8988T (cell line): ENCODE results near the gene TMC8.
"Not testable (repeated sequence)": the region's sequence is repeated elsewhere in the genome, so short reads cannot be mapped to it uniquely, and the experiment has no call there.

ENCODE experiments used
- DNase-seq: peaks from one replicate; pipeline ENCODE4 v3.0.0; 2011

The TMC8 gene, protein sequence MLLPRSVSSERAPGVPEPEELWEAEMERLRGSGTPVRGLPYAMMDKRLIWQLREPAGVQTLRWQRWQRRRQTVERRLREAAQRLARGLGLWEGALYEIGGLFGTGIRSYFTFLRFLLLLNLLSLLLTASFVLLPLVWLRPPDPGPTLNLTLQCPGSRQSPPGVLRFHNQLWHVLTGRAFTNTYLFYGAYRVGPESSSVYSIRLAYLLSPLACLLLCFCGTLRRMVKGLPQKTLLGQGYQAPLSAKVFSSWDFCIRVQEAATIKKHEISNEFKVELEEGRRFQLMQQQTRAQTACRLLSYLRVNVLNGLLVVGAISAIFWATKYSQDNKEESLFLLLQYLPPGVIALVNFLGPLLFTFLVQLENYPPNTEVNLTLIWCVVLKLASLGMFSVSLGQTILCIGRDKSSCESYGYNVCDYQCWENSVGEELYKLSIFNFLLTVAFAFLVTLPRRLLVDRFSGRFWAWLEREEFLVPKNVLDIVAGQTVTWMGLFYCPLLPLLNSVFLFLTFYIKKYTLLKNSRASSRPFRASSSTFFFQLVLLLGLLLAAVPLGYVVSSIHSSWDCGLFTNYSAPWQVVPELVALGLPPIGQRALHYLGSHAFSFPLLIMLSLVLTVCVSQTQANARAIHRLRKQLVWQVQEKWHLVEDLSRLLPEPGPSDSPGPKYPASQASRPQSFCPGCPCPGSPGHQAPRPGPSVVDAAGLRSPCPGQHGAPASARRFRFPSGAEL

DNA sequence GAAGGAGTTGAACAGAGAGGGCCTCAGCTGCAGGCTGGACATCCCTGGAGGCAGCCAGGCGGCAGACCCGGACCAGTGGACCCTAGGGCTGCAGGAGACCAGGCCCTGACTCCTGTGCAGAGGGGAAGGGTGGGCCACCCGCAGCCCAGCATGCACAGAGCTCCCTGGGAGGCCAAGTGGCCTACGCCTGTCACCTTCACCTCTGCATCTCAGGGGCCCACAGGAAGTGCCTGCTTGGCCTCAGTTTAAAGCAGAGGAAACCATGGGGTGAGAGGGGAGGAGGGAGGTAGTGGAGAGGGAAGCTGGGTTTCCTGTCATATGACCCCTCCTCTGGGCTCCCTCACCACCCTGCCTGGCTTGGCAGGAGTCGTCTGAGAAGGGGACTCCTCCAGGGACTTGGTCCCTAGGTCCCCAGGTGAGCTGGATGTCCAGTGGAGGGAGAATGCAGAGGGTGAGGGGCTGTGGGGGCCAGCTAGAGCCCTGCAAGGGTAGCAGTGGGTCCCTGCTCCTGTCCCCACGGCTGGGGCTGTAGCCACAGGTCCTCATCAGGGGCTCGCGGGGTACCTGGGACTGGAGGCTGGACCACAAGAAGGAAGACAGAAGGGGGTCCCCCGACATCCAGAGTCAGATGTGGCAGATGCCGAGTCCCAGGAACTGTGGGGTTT, at the start of gene TMC8:
TSS of gene TMC8 (plus strand) at position 335 of the 665 bp plus-strand sequence. CDS start 818 bp downstream, outside the sequence.
- no peak for DNase-seq

DNA sequence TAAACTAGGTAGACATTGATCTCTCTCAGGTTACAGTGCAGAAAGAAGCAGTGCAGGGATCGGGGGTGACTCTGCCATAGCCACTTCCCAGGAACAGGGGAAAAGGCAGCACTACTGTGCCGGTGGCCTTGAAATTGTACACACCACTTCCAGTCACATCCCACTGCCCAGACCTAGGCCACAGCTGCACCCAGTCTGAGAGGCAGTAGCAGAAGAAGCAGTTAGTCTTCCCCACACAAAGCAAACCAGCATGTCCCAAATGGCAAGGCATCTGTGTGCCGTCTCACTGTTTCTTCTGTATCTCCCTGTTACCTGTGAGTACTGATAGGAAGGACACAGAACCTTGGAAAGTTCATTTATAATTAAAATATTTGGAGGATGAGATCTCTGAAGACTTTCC, 49.0 kb upstream of the TMC8 start:
- no peak for DNase-seq

DNA sequence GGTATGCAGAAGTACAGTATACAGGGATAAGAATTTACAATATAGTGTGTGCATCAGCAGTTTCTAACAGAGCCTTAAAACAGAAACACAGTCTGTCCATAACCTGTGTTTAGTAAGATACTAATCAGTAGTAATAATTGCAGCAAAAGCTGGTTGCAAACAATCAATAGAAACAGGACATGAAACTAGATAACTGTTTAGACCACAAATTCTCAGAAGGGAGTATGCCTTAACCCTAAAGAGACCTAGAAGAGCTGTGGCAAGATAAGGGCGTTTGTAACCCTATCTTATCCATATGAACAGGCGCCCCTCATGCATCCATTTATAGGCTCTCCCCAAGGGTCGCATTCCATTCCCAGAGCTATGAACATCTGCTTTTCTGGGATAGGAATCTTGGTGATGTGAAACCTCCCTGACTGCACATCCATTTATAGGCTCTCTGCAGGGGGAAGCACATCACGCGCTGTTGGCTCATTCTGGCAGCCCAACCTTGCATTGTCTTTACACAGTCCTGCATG, 48.2 kb upstream of the TMC8 start:
- DNase-seq, result not testable (repeated sequence)

DNA sequence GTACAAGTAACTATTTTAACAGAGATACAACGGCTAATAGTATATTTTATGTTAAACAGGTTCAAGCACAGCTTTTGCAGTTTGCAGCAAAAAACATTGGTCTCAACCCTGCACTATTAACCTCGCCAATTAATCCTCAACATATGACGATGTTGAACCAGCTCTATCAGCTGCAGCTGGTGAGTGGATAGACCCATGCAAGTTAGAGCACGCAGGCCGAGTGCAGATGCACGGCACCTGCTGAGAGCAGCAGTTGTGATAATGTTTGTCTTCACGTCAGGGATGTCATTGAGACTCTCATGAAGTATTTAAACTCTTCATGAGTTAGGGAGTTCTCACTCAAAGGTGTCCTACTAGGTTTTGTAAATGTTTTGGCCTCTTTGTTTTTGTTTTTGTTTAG, 47.6 kb upstream of the TMC8 start:
- DNase-seq, result no peak

DNA sequence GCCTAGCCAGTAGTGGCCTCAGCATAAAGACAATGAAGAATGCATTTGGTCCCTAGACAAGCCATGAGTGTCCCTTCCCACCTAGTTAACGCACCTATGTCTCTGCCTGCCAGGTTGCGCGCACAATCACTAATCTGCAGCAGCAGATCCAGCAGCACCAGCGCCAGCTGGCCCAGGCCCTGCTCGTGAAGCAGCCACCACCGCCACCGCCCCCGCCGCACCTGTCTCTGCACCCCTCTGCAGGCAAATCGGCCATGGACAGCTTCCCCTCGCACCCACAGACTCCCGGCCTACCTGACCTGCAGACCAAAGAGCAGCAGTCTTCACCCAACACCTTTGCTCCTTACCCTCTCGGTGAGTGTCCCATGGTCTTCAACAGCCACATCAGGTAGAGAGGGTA, 43.8 kb upstream of the TMC8 start:
- no peak for DNase-seq

DNA sequence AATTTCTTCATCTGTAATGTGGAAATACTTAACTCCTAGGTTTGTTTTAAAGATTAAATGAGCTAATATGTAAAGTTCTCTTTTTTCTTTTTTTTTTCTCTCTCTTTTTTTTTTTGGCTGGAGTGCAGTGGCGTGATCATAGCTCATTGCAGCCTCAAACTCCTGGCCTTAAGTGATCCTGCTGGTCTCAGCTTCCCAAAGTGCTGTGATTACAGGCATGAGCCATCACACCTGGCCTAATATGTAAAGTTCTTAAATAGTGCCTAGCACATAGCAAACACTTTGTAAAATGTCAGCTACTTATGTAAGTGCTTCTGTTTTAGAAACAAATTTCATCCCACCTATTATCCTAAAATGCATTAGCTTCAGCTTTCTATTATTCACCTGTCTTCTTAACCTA, 42.0 kb upstream of the TMC8 start:
- DNase-seq, result no peak

DNA sequence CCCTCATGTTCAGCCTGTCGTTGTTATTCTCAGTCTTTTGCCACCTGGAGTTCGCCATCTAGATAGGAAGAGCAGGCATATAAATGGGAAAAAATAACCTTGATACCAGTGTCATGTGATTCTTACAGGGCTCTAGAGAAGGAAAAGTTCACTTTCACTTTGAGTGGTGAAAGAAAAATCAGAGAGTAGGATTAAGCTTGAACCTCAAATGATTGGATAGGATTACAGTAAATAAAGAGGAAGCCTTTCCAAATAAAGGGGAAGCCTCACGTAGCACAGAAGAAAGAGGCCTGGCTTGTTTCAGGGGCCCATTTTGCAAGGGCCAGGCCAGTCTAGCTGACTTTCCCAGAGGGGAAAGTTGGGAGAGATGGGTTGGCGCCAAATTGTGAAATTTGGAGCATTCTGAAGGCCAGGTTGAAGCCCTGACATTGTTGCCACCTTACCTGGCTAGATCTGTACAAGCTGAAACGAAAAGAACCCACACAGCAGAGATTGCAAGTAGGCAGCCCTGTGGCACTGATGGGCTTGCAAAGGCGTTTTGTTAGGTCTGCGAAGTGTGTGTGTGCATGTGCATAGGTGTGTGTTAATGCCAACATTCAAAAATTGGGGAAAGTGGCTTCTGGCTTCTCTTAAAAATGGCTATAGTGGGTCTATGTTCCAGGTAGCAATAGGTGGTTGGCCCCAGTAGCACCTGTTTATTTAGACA, 40.8 kb upstream of the TMC8 start:
- DNase-seq, result no peak

DNA sequence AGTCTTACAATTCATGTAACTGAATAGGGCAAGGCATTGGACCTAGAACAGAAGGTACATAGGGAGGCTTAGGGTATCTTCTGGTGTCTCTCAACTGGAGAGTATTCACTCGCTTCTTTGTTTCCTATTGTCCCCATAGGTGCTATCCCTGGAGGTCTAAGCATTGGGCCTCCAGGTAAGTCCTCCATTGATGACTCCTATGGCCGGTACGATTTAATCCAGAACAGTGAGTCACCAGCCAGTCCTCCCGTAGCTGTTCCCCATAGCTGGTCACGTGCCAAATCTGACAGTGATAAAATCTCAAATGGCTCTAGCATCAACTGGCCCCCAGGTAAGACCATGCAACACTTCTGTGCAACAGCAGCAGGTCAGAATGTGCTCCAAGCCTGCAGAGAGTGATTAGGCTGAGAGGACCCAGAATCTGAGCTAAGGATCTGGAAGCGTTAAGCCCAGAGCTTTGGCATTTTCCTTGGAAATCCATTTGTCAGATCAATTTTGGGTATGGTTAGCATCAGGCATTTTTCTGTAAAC, 37.7 kb upstream of the TMC8 start:
- DNase-seq, result no peak

DNA sequence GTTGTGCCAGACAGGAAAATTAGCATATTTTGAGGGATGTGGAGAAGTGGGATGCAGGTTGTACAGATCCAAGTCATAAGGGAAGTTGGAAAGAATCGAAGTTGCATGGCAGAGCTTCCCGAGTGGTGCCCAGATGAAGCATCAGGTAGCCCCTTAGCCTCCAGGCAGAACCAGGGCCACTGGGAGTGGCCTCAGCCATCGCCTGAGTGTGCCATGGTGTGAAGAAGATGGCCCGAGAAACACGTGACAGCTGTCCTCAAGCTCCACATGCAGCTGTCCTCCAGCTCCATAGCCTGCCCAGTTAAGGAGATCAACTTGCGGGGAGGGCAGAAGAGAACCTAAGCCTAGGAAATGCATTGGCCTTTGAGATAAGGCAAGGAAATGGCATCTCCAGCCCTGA, 35.5 kb upstream of the TMC8 start:
- no peak for DNase-seq

DNA sequence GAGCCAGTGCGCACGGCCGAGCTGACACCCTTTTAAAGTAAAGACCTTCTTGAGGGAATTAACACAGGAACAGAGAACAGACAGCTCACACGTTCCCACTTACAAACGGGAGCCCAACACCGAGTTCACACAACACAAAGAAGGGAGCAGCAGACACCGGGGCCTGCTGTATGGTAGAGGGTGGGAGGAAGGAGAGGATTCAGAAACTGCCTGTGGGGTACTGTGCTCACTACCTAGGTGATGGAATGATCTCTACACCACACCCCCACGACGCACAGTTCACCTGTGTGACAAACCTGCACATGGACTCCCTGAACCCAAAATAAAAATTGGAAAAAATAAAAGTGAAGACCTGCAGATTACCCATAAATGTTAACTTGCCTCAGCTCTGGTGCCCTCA, 34.5 kb upstream of the TMC8 start:
- DNase-seq, result no peak

DNA sequence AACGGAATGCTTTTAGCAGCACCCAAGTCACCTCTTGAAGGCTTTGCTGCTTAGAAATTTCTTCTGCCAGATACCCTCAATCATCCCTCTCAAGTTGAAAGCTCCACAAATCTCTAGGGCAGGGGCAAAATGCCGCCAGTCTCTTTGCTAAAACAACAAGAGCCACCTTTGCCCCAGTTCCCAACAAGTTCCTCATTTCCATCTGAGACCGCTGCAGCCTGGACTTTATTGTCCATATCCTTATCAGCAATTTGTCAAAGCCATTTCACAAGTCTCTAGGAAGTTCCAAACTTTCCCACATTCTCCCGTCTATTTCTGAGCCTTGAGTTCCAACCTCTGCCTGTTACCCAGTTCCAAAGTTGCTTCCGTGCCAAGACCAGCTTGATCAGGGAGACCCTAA, 29.5 kb upstream of the TMC8 start:
- DNase-seq, result no peak

DNA sequence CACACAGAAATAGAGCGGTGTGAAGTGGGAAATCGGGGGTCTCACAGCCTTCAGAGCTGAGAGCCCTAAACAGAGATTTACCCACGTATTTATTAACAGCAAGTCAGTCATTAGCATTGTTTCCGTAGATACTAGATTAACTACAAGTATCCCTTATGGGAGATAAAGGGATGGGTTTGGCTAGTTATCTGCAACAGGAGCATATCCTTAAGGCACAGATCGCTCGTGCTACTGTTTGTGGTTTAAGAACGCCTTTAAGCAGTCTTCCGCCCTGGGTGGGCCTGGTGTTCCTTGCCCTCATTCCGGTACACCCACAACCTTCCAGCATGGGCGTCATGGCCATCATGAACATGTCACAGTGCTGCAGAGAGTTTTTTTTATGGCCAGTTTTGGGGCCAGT, 29.0 kb upstream of the TMC8 start:
- no peak for DNase-seq

DNA sequence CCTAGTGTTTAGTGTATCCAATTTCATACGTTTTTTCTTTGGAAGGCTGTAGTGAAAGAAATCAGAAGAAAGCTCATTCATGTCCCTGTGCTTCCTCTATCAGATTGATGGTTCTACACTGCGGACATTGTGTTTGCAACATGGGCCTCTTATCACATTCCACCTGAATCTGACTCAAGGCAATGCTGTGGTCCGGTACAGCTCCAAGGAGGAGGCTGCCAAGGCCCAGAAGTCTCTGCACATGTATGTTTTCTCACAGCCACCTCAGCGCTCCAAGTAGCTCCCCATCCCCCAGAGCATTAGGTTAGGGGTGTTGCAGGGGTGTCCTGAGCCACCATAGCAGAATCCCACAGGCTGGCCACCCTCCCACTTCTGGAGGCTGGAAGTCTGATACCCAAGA, 27.3 kb upstream of the TMC8 start:
- DNase-seq, result no peak

DNA sequence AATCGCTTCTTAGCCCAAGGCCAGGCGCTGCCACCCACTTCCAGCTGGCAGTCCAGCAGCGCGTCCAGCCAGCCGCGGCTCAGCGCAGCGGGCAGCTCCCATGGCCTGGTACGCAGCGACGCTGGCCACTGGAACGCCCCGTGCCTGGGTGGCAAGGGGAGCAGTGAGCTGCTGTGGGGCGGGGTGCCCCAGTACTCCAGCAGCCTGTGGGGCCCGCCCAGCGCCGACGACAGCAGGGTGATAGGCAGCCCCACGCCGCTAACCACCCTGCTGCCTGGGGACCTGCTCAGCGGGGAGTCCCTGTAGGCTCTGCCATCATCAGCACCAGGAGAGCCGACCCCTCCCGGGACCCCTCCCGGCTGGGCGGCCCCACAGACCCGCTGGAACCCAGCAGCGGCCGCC, 26.0 kb upstream of the TMC8 start:
- no peak for DNase-seq

DNA sequence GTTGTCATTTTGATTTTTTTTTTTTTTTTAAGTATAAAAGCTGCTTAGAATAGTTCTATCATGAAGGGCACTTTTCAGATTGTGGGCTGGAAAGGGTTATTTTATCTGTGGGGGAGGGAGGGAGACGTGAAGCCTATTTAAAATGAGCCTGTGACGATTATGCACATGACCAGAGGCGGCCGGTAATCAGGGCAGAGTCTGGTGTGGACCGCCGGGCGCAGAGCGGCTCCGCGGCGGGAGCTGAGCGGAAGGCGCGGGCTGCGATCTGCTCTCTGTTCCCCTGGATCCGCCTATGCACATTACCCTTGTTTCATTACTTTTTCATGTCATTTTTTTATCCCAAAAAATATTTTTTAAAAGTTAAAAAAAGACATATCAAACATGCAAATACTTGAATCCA, 25.5 kb upstream of the TMC8 start:
- no peak for DNase-seq

DNA sequence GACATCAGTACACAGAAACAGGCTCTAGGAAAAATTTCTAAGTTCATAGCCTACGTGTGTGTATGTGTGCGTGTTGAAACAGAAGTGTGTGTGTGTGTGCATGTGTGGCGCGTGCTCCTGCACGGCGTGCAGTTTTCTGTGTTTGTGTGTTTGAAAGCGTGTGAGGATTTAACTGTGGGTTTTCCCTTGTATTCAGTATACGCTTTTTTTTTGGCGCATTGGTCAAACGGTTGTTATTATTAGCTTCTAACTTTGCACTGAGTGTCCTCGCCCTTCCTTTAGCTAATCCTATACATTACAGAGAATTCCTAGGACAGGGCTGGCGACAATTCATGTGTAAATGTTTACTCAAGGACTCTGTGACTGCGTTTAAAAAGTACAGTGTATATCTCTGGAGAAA, 25.0 kb upstream of the TMC8 start:
- DNase-seq, result no peak

DNA sequence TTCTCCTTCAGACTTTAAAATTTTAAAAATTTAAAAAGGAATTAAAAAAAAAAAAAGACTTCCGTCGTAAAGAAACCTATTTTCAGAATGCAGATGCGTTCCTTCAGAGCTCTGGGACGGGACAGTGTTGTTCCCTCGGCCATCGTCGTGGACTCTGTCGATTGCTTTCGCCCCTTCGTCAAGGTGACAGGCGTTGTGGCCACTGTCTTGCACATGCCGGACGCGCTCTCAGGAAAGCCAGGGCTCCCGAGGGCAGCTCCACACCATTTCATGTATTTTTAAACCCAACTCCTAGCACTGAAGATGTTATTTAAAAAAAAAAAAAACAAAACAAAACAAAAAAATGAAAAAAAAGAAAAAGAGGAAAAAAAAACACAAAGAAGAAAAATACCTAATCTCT, 24.4 kb upstream of the TMC8 start:
- no peak for DNase-seq

DNA sequence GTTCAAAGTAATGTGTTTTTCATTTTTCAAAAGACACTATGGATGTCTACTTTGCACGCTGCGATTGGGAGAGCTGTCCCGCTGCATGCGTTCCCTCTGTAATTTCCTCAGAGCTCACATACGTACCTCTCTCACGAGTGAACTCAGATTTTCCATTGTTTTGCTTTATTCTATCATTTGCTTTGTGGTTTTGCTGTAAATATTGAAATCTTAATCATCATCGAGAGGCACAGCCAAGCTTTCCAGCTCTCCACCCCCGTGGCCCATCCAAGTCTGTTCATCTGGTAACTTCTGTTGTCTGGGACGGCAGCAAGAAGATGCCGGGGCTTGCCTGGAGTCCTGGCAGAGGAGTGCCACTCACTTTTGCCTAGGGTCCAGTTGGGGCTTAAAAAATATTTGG, 23.1 kb upstream of the TMC8 start:
- no peak for DNase-seq

DNA sequence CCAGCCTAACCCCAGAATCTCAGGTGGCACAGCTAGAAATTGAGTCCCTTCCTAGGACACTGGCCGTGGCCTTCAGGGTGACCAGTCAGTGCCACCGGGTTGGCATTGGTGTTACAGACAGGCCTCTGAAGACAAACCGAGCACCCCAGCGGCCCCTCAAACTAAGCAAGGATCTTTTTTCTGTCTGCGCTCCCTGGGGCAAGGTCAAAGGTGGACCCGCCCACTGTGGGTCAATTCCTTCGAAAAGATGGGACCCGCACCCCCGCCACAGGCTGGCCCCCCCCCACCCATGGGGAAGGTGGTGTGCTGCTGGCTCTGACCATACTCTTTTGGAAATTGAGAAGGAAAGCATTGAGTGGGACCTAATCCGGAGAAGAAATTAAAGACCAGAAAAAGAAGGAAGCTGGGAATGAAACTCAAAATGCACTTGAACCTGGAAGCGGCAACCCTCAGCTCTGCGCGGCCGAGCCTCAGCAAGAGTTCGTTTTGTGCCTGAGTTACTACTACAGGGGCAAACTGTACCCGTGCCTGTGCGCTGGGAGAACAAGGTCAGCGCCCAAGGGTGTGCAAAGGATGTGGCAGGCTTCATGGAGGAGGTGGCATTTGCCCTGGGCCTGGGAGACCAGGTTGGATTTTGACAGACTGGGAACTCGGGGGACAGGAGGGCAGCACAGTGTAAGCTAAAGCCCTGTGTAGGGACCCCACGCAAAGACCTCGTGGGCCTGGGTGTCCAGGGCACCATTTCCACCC, 22.4 kb upstream of the TMC8 start:
- DNase-seq, result no peak

DNA sequence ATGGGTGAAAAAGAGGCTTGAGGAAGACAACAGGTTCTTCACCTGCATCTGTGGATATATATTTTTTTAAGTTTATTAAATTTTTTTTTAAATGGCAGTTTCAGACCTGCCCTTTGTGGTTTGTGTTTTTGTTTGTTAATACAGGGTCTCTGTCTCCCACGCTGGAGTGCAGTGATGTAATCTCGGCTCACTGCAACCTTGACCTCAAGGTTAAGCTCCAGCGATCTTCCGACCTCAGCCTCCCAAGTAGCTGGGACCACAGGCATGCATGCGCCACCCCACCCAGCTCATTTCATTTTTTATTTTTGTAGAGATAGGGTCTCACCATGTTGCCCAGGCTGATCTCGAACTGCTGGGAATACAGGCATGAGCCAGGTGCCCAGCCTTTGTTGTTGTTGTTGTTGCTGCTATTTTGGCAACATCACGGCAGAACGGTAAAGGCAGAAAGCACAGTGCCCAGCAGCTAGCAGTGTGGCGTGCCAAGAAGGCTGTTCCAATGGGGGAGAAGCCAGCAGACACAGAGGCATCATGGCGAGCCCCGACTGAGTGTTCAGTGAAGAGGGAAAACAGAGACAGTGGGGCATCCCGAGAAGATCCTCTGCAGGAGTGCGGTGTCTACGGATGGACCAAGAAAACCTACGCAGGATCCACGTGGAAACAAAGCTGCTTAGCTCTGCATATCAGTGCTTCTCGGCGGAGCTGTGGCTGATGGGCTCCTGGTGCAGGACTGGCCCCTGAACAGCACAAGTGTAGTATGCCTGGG, 21.7 kb upstream of the TMC8 start:
- DNase-seq, result no peak

DNA sequence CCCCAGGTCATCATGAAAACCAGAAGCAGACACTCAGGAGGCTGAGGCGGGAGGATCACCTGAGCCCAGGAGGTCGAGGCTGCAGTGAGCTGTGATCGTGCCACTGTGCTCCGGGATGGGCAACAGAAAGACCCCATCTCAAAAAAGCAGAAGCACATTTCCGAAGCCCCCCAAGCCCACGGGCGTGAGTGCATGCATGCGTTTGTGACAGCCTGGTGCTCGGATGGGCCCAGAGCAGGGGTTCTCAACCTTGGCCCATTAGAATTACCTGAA, 21.1 kb upstream of the TMC8 start:
- DNase-seq, result no peak
